DND-41 (cell line): ENCODE results near the gene CCDC85A.

Experiments used
- EZH2 ChIP-seq: IDR thresholded peaks from 3 replicates; pipeline ENCODE4 v1.6.1; 2012; ENCODE audit warnings: borderline replicate concordance, low read depth, mild to moderate bottlenecking, moderate library complexity, low read length, inconsistent platforms; ENCODE audit not compliant: severe bottlenecking
- TF ChIP-seq, protein P1 (sequence below): IDR thresholded peaks from 2 replicates; pipeline ENCODE4 v1.5.1; 2012; ENCODE audit warnings: borderline replicate concordance, low read length, moderate library complexity, mild to moderate bottlenecking; ENCODE audit not compliant: poor library complexity, severe bottlenecking; ENCODE audit errors: extremely low read depth

DNA sequence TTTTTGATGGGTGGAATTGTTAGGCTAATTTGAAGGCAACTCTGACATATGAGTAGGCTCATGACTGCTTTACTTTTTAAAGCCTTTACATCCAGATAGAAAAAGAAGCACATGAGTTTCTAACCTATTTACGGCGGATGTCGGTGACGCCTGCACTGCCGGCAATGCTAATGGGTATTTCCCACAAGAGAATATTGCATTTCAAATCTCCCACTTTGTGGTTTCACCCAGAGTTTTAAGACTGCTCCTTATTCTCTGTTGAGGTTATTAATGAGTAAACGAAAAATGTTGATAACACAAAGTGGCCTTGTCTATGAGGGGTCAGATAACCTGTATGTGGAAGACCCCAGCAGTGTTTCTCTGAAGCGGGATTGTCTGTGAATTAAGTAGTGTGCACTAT lies 14.0 kb downstream of the CCDC85A start:
- TF ChIP-seq, protein P1, sequence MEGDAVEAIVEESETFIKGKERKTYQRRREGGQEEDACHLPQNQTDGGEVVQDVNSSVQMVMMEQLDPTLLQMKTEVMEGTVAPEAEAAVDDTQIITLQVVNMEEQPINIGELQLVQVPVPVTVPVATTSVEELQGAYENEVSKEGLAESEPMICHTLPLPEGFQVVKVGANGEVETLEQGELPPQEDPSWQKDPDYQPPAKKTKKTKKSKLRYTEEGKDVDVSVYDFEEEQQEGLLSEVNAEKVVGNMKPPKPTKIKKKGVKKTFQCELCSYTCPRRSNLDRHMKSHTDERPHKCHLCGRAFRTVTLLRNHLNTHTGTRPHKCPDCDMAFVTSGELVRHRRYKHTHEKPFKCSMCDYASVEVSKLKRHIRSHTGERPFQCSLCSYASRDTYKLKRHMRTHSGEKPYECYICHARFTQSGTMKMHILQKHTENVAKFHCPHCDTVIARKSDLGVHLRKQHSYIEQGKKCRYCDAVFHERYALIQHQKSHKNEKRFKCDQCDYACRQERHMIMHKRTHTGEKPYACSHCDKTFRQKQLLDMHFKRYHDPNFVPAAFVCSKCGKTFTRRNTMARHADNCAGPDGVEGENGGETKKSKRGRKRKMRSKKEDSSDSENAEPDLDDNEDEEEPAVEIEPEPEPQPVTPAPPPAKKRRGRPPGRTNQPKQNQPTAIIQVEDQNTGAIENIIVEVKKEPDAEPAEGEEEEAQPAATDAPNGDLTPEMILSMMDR: no peak
- TF ChIP-seq EZH2: no peak
